Mononuclear cell (primary cell): ENCODE data around the gene UBE3C. TPM values are rescaled to one million over a fixed set of nuclear protein-coding genes. Genes with fewer than 3 reads are reported as not detected.
"Not testable (repeated sequence)": the region's sequence is repeated elsewhere in the genome, so short reads cannot be mapped to it uniquely, and the experiment has no call there.

ENCODE experiments used
- H3K27me3 ChIP-seq: 2 replicates; pipeline ENCODE4 v1.6.0; 2011; ENCODE audit warnings: low read length, control low read depth; ENCODE audit not compliant: insufficient read depth
- H3K4me1 ChIP-seq: 2 replicates; pipeline ENCODE4 v1.5.1; 2011; ENCODE audit warnings: mild to moderate bottlenecking, low read length, control low read depth; ENCODE audit not compliant: insufficient read depth
- H3K4me3 ChIP-seq: 2 replicates; pipeline ENCODE4 v1.5.1; 2011; ENCODE audit warnings: mild to moderate bottlenecking, low read length, moderate library complexity
- H3K9me3 ChIP-seq: 2 replicates; pipeline ENCODE4 v1.5.1; 2011; ENCODE audit warnings: low read depth, mild to moderate bottlenecking, control low read depth, low read length
- total RNA-seq: library from RNA; depleted of rRNA; stranded (reverse); fragments of >200 nt; gene quantifications from one replicate; pipeline ENCODE4 v1.2.3, GENCODE V29; 2012

The UBE3C gene
- total RNA-seq, 1 donor, result 44.0 TPM

GRCh38 chr7:157273208-157274093, 134.7 kb downstream of the UBE3C start:
- H3K4me1 ChIP-seq, result peaks cover 49% of the 10 kb centered on the region
- no peaks in the 10 kb centered on the region for H3K9me3 ChIP-seq
- no peaks in the 10 kb centered on the region for H3K27me3 ChIP-seq
- no peak overlapping the region for H3K4me3 ChIP-seq

- H3K9me3 ChIP-seq, H3K4me3 ChIP-seq, H3K27me3 ChIP-seq: not testable (repeated sequence)
- peaks cover 56% of the 10 kb centered on the region for H3K4me1 ChIP-seq
These were observed 135.4 kb downstream of the UBE3C start for GRCh38 chr7:157274094-157274634.

- H3K27me3 ChIP-seq, result peaks cover 3% of the 10 kb centered on the region
- H3K4me3 ChIP-seq, result no peak overlapping the region
- peaks cover 63% of the 10 kb centered on the region for H3K4me1 ChIP-seq
- no peaks in the 10 kb centered on the region for H3K9me3 ChIP-seq
These were observed 136.3 kb downstream of the UBE3C start for GRCh38 chr7:157274991-157275427.

GRCh38 chr7:157276091-157276561, 137.4 kb downstream of the UBE3C start:
- no peaks in the 10 kb centered on the region for H3K9me3 ChIP-seq
- H3K4me3 ChIP-seq, result no peak overlapping the region
- peaks cover 8% of the 10 kb centered on the region for H3K27me3 ChIP-seq
- peaks cover 67% of the 10 kb centered on the region for H3K4me1 ChIP-seq

GRCh38 chr7:157276731-157277562, 138.2 kb downstream of the UBE3C start:
- Histone ChIP-seq H3K9me3 (no peaks in the 10 kb centered on the region), H3K4me3 (no peak overlapping the region), H3K4me1 (peaks cover 67% of the 10 kb centered on the region), H3K27me3 (peaks cover 8% of the 10 kb centered on the region)

- H3K4me3 ChIP-seq, H3K27me3 ChIP-seq, H3K9me3 ChIP-seq: not testable (repeated sequence)
- peaks cover 67% of the 10 kb centered on the region for H3K4me1 ChIP-seq
These were observed 138.8 kb downstream of the UBE3C start for GRCh38 chr7:157277568-157277967.

- Histone ChIP-seq H3K27me3 (peaks cover 8% of the 10 kb centered on the region), H3K4me1 (peaks cover 66% of the 10 kb centered on the region), H3K4me3 (no peak overlapping the region), H3K9me3 (no peaks in the 10 kb centered on the region)
These were observed 139.6 kb downstream of the UBE3C start for GRCh38 chr7:157278167-157278790.

- Histone ChIP-seq H3K27me3 (peaks cover 8% of the 10 kb centered on the region), H3K9me3 (no peaks in the 10 kb centered on the region), H3K4me1 (peaks cover 58% of the 10 kb centered on the region), H3K4me3 (peak overlapping the region; percentile 33)
These were observed 140.3 kb downstream of the UBE3C start for GRCh38 chr7:157278791-157279724.

GRCh38 chr7:157279741-157280215, 141.1 kb downstream of the UBE3C start:
- H3K4me3 ChIP-seq, result peak overlapping the region; percentile 33

GRCh38 chr7:157280216-157280841, 141.6 kb downstream of the UBE3C start:
- H3K27me3 ChIP-seq, result peaks cover 8% of the 10 kb centered on the region
- H3K4me3 ChIP-seq, result no peak overlapping the region
- H3K4me1 ChIP-seq, result peaks cover 46% of the 10 kb centered on the region
- H3K9me3 ChIP-seq, result no peaks in the 10 kb centered on the region

More at GRCh38 chr7:157279741-157280215, 141.1 kb downstream of the UBE3C start:
- Histone ChIP-seq H3K9me3 (no peaks in the 10 kb centered on the region), H3K4me1 (peaks cover 51% of the 10 kb centered on the region), H3K27me3 (peaks cover 8% of the 10 kb centered on the region)

GRCh38 chr7:157281221-157281998, 142.7 kb downstream of the UBE3C start:
- peaks cover 35% of the 10 kb centered on the region for H3K4me1 ChIP-seq
- H3K27me3 ChIP-seq, result peaks cover 8% of the 10 kb centered on the region
- no peaks in the 10 kb centered on the region for H3K9me3 ChIP-seq
- no peak overlapping the region for H3K4me3 ChIP-seq

GRCh38 chr7:157282141-157282801, 143.5 kb downstream of the UBE3C start:
- Histone ChIP-seq H3K4me3 (no peak overlapping the region), H3K4me1 (peaks cover 27% of the 10 kb centered on the region), H3K9me3 (no peaks in the 10 kb centered on the region), H3K27me3 (peaks cover 8% of the 10 kb centered on the region)
